ENCODE data around the gene KIF26A.

GRCh38 chr14:104180561-104181165 is 42.3 kb downstream of the KIF26A start:
- TF ChIP-seq POLR2A (IDR thresholded peaks at IDR 0.05; ENCODE audit: low read length) (no peak), GATA1 (IDR thresholded peaks at IDR 0.05; ENCODE audit: low read depth, low read length) (no peak)
